Tibial artery (tissue), 4 donors: ENCODE results near the gene TMC5.

Source experiments
- DNase-seq, 2 donors: peaks; one replicate each; pipeline ENCODE4 v3.0.0-alpha.2; 2019
- H3K27ac ChIP-seq, 2 donors: fragments of 200-600 bp; sonication (generic) in 1 of 2; 1 replicate in 1 of 2; 2 replicates in 1 of 2; pipeline ENCODE4 v1.5.1; 2018 to 2019; ENCODE audit warnings: mild to moderate bottlenecking in 1 of 2
- H3K27me3 ChIP-seq, 2 donors: fragments of 200-600 bp; sonication (generic) in 1 of 2; one replicate each; pipeline versions ENCODE4 v1.5.1 to v1.6.0; 2016 to 2019
- H3K36me3 ChIP-seq, 3 donors: fragments of 200-600 bp; sonication (generic) in 2 of 3; one replicate each; pipeline ENCODE4 v1.5.1; 2016 to 2019; ENCODE audit warnings: mild to moderate bottlenecking in 2 of 3
- H3K4me1 ChIP-seq, 4 donors: fragments of 200-600 bp; sonication (generic) in 2 of 4; 1 replicate in 3 of 4; 2 replicates in 1 of 4; pipeline ENCODE4 v1.5.1; 2016 to 2019
- H3K4me3 ChIP-seq, 2 donors: fragments of 200-600 bp; sonication (generic) in 1 of 2; 1 replicate in 1 of 2; 2 replicates in 1 of 2; pipeline ENCODE4 v1.5.1; 2018 to 2019; ENCODE audit warnings: mild to moderate bottlenecking in 2 of 2
- H3K9me3 ChIP-seq, 3 donors: fragments of 200-600 bp; sonication (generic) in 1 of 3; one replicate each; pipeline ENCODE4 v1.5.1; 2016 to 2019
- intact Hi-C: fragments of 100-400 bp; cut with DNase I; formaldehyde crosslinking; loops from one replicate; pipeline ENCODE4 v1.15.0; 2023; ENCODE audit warnings: low total_unique reads
- TF ChIP-seq, protein P1 (sequence below), 2 experiments: fragments of 200-600 bp in 1 of 2; fragments of 450-650 bp in 1 of 2; IDR thresholded peaks; one replicate each; pipeline ENCODE4 v1.5.1; 2017 to 2019; ENCODE audit warnings: antibody characterized with exemption in 2 of 2, mild to moderate bottlenecking in 1 of 2, moderate library complexity in 1 of 2

The TMC5 gene

GRCh38 chr16:19474617-19475016 is 56.9 kb downstream of the TMC5 start:
- TF ChIP-seq, protein P1, sequence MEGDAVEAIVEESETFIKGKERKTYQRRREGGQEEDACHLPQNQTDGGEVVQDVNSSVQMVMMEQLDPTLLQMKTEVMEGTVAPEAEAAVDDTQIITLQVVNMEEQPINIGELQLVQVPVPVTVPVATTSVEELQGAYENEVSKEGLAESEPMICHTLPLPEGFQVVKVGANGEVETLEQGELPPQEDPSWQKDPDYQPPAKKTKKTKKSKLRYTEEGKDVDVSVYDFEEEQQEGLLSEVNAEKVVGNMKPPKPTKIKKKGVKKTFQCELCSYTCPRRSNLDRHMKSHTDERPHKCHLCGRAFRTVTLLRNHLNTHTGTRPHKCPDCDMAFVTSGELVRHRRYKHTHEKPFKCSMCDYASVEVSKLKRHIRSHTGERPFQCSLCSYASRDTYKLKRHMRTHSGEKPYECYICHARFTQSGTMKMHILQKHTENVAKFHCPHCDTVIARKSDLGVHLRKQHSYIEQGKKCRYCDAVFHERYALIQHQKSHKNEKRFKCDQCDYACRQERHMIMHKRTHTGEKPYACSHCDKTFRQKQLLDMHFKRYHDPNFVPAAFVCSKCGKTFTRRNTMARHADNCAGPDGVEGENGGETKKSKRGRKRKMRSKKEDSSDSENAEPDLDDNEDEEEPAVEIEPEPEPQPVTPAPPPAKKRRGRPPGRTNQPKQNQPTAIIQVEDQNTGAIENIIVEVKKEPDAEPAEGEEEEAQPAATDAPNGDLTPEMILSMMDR (IDR thresholded peaks at IDR 0.05) = no peak
- Histone ChIP-seq H3K9me3 (no peaks in the 10 kb centered on the region), H3K4me3 (no peak overlapping the region), H3K27ac (no peak overlapping the region), H3K27me3 (peaks cover 0 to 8% of the 10 kb centered on the region in 2 donors), H3K36me3 (no peaks in the 10 kb centered on the region), H3K4me1 (no peaks in the 10 kb centered on the region)
- intact Hi-C loops = no loop called here
- DNase-seq = no peak

DNA sequence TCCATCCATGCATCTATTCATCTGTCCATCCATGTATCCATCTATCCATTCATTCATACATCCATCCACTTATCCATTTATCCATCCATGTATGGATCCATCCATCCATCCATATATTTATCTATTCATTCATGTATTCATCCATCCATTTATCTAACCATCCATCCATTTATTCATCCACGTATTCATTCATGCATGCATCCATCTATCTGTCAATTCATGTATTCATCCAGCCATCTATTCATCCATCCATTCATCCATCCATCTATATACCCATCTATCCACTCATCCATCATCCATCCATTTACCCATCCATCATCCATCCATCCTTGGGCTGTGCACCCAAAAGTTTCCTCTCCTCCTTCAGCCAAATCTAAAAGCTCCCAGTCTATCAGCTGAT is 60.8 kb downstream of the TMC5 start:
- DNase-seq = no peak
- H3K27me3 ChIP-seq = peaks cover 0 to 3% of the 10 kb centered on the region in 2 donors
- no peaks in the 10 kb centered on the region for H3K36me3 ChIP-seq
- H3K27ac ChIP-seq = no peak overlapping the region
- H3K4me1 ChIP-seq = no peaks in the 10 kb centered on the region
- peaks cover 0 to 7% (median 0%) of the 10 kb centered on the region in 3 donors for H3K9me3 ChIP-seq
- H3K4me3 ChIP-seq = no peak overlapping the region
- TF ChIP-seq, protein P1 (IDR thresholded peaks at IDR 0.05) = no peak
- intact Hi-C loops = no loop called here

DNA sequence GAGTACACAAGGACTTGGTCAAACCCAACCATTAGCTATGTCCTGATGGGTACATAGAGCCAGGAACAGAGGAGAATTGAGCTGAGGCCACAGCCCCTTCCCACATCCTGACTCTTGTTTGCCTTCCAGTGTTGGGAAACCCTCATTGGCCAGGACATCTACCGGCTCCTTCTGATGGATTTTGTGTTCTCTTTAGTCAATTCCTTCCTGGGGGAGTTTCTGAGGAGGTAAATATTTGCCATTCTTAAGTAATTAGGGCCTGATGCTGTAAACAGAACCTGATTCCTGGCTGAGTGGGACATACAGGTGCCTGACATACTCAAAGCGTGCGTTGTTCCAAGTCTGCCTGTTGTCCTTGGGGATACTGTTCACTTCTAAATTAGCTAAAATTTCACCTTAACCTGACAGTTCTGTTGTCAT is 61.6 kb downstream of the TMC5 start:
- intact Hi-C loops = no loop called here
- Histone ChIP-seq H3K27me3 (peaks cover 0 to 3% of the 10 kb centered on the region in 2 donors), H3K4me1 (no peaks in the 10 kb centered on the region), H3K36me3 (no peaks in the 10 kb centered on the region), H3K27ac (no peak overlapping the region), H3K9me3 (peaks cover 0 to 7% (median 0%) of the 10 kb centered on the region in 3 donors), H3K4me3 (no peak overlapping the region)
- TF ChIP-seq, protein P1 (IDR thresholded peaks at IDR 0.05) = no peak
- no peak for DNase-seq

- DNase-seq = no peak
- TF ChIP-seq, protein P1 (IDR thresholded peaks at IDR 0.05) = no peak
- intact Hi-C loops = no loop called here
- Histone ChIP-seq H3K9me3 (peaks cover 0 to 7% (median 0%) of the 10 kb centered on the region in 3 donors), H3K4me3 (no peak overlapping the region), H3K4me1 (no peaks in the 10 kb centered on the region), H3K27ac (no peak overlapping the region), H3K27me3 (peaks cover 0 to 3% of the 10 kb centered on the region in 2 donors), H3K36me3 (no peaks in the 10 kb centered on the region)
These were observed 63.6 kb downstream of the TMC5 start for GRCh38 chr16:19481296-19481695.

DNA sequence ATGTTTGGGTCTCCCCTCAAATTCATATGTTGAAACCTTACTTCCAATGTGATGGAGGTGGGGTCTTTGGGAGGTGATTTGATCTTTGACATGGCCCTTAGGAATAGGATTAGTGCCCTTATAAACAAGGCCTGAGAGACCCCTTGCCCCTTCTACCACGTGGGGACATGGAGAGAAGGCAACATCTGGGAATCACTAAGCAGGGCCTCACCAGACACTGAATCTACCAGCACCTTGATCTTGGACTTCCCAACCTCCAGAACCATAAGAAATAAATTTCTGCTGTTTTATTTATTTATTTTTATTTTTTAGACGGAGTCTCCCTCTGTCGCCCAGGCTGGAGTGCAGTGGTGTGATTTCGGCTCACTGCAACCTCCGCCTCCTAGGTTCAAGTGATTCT is 64.1 kb downstream of the TMC5 start:
- H3K36me3 ChIP-seq = no peaks in the 10 kb centered on the region
- no peaks in the 10 kb centered on the region for H3K4me1 ChIP-seq
- no peak for DNase-seq
- H3K4me3 ChIP-seq = no peak overlapping the region
- intact Hi-C loops = no loop called here
- no peak overlapping the region for H3K27ac ChIP-seq
- TF ChIP-seq, protein P1 (IDR thresholded peaks at IDR 0.05) = no peak
- peaks cover 0 to 7% (median 0%) of the 10 kb centered on the region in 3 donors for H3K9me3 ChIP-seq
- peaks cover 0 to 3% of the 10 kb centered on the region in 2 donors for H3K27me3 ChIP-seq

- Histone ChIP-seq H3K27me3 (peaks cover 0 to 3% of the 10 kb centered on the region in 2 donors), H3K9me3 (peaks cover 0 to 7% (median 0%) of the 10 kb centered on the region in 3 donors), H3K27ac (no peak overlapping the region), H3K36me3 (no peaks in the 10 kb centered on the region), H3K4me1 (no peaks in the 10 kb centered on the region), H3K4me3 (no peak overlapping the region)
- TF ChIP-seq, protein P1 (IDR thresholded peaks at IDR 0.05) = no peak
- DNase-seq = no peak
- intact Hi-C loops = no loop called here
These were observed 64.6 kb downstream of the TMC5 start for GRCh38 chr16:19482291-19482690.
